ENCODE results near the gene VWA3B.

The VWA3B gene

DNA sequence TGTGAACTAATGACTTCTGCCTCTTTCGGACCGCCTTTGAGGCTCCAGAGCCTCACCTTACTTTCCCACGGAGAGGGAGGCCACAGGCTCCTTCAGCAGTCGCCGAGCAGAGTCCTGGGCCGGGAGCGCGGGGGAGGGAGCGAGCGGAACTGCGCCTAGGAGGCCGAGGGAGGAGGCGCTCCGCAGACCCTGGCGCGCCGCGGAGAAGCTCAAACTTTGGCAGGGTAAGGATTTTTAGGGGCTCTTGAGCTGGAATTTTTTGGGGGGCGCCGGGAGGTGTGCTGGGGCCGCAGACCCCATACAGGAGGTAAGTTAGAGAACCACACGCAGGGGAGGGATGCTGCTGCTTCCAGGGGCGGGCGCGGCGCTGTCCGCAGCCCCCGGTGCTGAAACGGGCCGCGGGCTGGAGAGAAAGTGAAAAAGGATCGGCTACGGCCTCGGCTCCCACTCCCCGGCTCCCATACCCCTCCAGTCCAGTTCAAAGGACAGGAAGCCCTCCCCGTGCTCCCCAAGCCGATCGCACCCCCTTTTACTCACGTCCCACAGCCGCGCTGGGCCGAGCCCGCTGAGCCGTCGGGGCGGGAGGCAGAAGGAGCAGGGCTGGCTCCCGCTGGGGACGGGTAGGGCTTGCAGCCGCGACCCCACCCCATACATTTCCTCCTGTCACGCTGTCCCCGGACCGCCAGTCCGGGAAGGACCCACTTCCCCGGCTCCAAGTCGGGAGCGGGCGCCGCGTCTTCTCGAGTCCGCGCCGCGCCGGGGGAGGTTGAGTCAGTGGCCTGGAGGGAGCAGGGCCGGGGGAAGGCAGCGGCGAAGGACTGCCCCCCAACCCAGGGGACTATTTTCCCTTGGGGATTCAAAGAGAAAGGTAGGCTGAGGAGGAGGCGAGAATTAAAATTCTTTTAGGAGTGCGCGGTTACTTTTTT is 259.6 kb downstream of the VWA3B start, which contains the start of gene CNGA3:
CNGA3 (plus strand) TSS at position 146 of the 926 bp plus-strand sequence. CDS start 23,520 bp downstream, outside the sequence.
- peak; percentile 61 for DNase-seq

DNA sequence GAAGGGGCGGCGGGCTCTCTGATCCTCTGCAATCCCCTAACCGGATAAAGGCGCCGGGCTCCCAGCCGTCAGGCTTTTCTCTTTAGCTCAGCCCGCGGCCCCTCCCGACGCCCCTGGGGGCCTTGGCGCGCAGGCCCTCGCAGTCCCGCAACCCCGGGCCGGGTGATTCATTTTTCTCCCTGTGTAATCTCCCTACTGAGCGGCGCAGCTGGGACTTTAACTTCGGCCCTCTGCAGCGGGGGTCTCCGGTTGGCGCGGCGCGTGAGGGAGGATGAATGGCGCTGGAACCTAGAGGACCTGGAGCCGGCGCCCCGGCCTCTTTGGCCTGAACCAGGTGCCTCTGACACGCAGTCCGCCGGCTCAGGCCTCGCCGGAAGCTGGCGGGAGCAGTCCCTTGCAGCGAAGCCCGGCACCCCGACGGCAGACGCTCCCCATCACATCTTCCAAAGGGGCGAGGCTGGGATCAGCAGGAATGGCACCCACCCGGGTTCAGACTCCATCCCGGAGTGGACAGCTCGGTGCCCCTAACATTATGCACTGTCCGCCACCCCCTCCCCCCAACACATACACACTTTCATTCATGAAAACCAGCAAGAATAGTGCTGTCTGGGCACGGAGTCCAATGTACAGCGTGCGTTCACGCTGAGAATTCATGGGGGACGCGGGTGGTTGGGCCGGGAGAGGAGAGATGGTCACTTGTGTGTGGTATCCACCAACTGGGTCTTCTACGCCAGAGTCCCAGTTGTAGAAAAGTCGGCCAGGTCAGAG is 260.5 kb downstream of the VWA3B start:
- no peak for DNase-seq

DNA sequence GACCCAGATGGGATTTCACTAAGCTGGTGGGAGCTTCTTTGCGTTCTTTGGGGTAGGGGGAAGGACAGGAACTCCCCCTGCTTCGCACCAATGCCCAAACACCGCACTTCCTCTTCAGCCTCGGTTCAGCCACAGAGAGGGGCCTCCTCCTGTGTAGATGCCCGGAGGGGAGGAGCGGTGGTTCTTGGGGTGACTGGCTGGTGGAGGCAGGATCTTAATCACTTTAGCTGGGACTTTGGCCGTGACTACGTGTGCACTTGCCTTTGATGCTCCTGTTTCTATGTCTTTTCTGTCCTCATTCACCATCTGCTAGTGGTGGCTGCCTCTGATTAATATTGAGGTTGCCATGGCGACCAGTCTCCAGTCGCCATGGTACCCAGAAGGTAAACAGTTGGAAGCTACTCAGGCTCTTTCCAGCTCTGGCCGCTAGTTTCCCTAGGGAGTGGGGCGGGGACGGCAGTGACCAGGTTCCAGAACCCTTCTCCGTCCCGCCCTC is 261.1 kb downstream of the VWA3B start:
- DNase-seq, result no peak

DNA sequence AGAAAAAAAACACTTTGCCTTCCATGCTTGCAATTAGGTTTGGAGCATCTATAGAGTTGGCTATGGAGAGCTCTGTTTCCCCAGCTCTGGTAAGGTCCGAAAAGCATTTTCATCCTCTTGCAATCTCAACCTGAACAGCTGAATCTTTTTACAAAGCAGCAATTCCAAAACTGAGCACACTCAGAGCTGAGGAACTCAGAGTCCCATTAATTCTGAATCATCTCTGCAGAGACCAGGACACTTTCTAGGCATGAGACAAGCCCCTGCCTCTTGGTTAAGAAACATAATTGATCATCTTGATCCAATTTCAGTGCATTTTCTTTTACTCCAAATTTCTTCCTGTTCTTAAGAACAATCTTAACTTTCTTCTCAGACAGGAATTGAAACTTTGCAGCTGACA is 263.4 kb downstream of the VWA3B start:
- no peak for DNase-seq

DNA sequence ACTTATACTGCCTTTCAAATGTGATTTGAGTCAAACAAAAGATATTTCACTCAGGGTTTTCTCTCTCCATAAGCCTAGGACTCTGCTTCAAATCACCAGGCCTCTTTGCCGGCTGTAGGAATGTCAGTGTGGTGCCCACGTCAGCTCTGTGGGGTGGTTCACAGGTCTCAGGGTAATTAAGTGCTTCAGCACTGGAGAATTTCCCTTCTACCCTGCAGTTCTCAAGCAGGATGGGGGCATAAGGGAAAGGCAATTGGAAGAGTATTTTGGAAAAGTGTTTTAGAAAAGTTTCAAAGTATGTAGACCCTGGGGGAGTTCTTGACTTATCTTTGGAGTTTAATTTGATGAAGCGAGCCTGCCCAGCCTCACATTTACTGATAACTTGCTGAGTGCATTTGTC is 268.9 kb downstream of the VWA3B start:
- DNase-seq, result no peak

DNA sequence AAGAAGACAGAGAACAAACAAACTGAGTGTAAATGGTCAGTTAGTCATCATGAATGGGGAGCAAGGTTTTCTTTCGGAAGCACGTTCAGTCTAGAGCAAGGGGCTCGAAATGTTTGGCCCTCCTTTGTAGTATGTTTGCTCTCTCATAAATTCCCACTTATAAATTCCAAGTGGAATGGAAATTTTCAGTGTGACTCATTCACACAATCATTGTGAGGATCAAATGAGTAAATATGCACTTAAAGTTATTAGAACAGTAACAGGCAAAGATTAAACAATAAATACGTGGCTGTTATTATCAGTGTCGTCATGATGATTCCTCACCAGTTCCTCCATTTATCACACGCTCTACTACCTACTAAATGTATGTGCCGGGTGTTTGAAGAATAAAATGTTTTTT is 269.8 kb downstream of the VWA3B start:
- no peak for DNase-seq

DNA sequence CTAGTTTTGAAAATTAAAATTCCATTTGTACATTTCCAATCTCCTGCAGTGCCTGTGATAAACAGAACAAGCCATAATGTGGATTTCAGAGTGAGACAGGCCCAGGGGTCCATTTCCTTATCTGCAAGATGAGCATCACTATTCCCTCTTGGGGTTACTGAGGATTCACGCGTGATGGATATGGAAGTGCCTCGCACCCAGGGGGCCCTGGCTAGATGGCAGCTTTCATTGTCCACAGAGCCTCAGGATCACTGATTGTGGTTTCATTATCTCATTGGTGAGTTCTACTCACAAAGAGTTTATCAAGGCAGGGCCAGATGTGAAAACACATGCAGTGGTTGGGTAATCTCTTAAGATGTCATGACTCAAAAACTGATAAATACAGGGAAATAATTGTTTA is 270.9 kb downstream of the VWA3B start:
- no peak for DNase-seq

DNA sequence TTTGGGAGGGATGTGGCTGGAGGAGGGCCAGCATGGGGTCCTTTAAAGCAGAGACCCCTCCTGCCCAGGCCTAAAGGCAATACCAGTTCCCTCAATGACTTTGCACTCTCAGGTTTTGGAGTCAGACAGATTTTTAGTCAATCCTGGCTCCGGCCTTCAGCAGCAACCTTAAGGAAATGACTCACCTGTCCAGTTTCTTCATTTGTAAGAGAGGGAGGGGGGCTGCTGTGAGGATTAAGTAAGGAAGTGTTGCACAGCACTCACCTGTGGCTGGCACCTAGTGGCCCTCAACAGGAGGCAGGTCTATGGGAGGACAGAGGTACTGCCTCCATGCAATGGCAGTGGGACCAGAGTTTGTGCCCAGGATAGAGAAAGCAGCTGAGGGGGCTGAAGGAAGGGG is 273.0 kb downstream of the VWA3B start:
- DNase-seq, result no peak
